WTC11 (cell line): Measurements from ENCODE around the gene SLC7A14. TPM values are rescaled to one million over a fixed set of nuclear protein-coding genes. Genes with fewer than 3 reads are reported as not detected.

ENCODE experiments used
- ATAC-seq: fragments of 200-7000 bp; cut with Tn5 transposase; 2 replicates; pipeline ENCODE4 v1.10.0; 2021; ENCODE audit warnings: mild to moderate bottlenecking, moderate library complexity
- CTCF ChIA-PET: fragments of 300-600 bp; sonication (Branson Sonifier 250); formaldehyde crosslinking; loops from one replicate; lab custom pipeline; 2021; ENCODE audit warnings: antibody characterized with exemption; lab: Charles Lee
- POLR2A ChIA-PET: fragments of 350-600 bp; sonication (Branson Sonifier 250); formaldehyde crosslinking; loops from one replicate; lab custom pipeline; 2021; ENCODE audit warnings: antibody characterized with exemption; lab: Charles Lee
- DNase-seq: peaks from one replicate; pipeline ENCODE4 v3.0.0; 2021; ENCODE audit warnings: low spot score
- H3K27ac Mint-ChIP-seq: 2 replicates; pipeline ENCODE4 v1.8.0; 2021; ENCODE audit warnings: mixed read lengths
- H3K27me3 Mint-ChIP-seq: 2 replicates; pipeline ENCODE4 v1.8.0; 2021; ENCODE audit warnings: low read depth, mild to moderate bottlenecking, moderate library complexity, mixed read lengths
- H3K36me3 Mint-ChIP-seq: 2 replicates; pipeline ENCODE4 v1.8.0; 2021; ENCODE audit warnings: mixed read lengths
- H3K4me1 Mint-ChIP-seq: 2 replicates; pipeline ENCODE4 v1.8.0; 2022; ENCODE audit warnings: mixed read lengths
- H3K4me3 Mint-ChIP-seq: 2 replicates; pipeline ENCODE4 v1.8.0; 2021; ENCODE audit warnings: mild to moderate bottlenecking, moderate library complexity, mixed read lengths
- H3K9me3 Mint-ChIP-seq: 2 replicates; pipeline ENCODE4 v1.8.0; 2021; ENCODE audit warnings: mixed read lengths
- ATF1 ChIP-seq: sonication (generic); formaldehyde crosslinking; IDR thresholded peaks from 2 replicates; pipeline ENCODE4 v1.8.1; 2023; ENCODE audit warnings: mild to moderate bottlenecking, moderate library complexity, missing genetic modification reagents
- CBFB ChIP-seq: sonication (generic); formaldehyde crosslinking; IDR thresholded peaks from 2 replicates; pipeline ENCODE4 v1.8.1; 2022; ENCODE audit warnings: mild to moderate bottlenecking, low read depth, missing genetic modification reagents
- CREM ChIP-seq: sonication (generic); formaldehyde crosslinking; IDR thresholded peaks from 2 replicates; pipeline ENCODE4 v1.8.1; 2022; ENCODE audit warnings: mild to moderate bottlenecking, missing genetic modification reagents, moderate library complexity
- EMX1 ChIP-seq: fragments of 250-450 bp; sonication (Bioruptor Pico); IDR thresholded peaks from 2 replicates; pipeline ENCODE4 v1.8.0; 2021; ENCODE audit warnings: mild to moderate bottlenecking
- ESRRA ChIP-seq: sonication (generic); formaldehyde crosslinking; IDR thresholded peaks from 2 replicates; pipeline ENCODE4 v1.8.1; 2022; ENCODE audit warnings: mild to moderate bottlenecking, missing genetic modification reagents, borderline replicate concordance
- FOXK1 ChIP-seq: sonication (generic); formaldehyde crosslinking; IDR thresholded peaks from 2 replicates; pipeline ENCODE4 v1.8.0; 2022; ENCODE audit warnings: mild to moderate bottlenecking, moderate library complexity, missing genetic modification reagents
- GTF2I ChIP-seq: fragments of 250-450 bp; sonication (Bioruptor Pico); conservative IDR thresholded peaks from 2 replicates; pipeline ENCODE4 v1.4.0; 2021; ENCODE audit warnings: mild to moderate bottlenecking
- MXD4 ChIP-seq: fragments of 250-450 bp; sonication (Bioruptor Pico); IDR thresholded peaks from 2 replicates; pipeline ENCODE4 v1.8.0; 2021; ENCODE audit warnings: mild to moderate bottlenecking, moderate library complexity, borderline replicate concordance
- OVOL2 ChIP-seq: fragments of 250-450 bp; sonication (Bioruptor Pico); IDR thresholded peaks from 2 replicates; pipeline ENCODE4 v1.9.0; 2021; ENCODE audit warnings: mild to moderate bottlenecking, borderline replicate concordance
- RELA ChIP-seq: sonication (generic); formaldehyde crosslinking; IDR thresholded peaks from 2 replicates; pipeline ENCODE4 v1.8.1; 2022; ENCODE audit warnings: missing genetic modification reagents, mild to moderate bottlenecking, borderline replicate concordance
- SMAD3 ChIP-seq: sonication (generic); formaldehyde crosslinking; IDR thresholded peaks from 2 replicates; pipeline ENCODE4 v1.8.0; 2022; ENCODE audit warnings: missing genetic modification reagents, mild to moderate bottlenecking, borderline replicate concordance
- SP1 ChIP-seq: sonication (generic); formaldehyde crosslinking; conservative IDR thresholded peaks from 2 replicates; pipeline ENCODE4 v1.8.1; 2022; ENCODE audit warnings: missing genetic modification reagents
- TP53 ChIP-seq: sonication (generic); formaldehyde crosslinking; IDR thresholded peaks from 2 replicates; pipeline ENCODE4 v1.8.1; 2023; ENCODE audit warnings: mild to moderate bottlenecking, missing genetic modification reagents
- ZNF121 ChIP-seq: sonication (generic); formaldehyde crosslinking; IDR thresholded peaks from 2 replicates; pipeline ENCODE4 v1.8.0; 2023; ENCODE audit warnings: missing genetic modification reagents
- ZNF671 ChIP-seq: fragments of 250-450 bp; sonication (Bioruptor Pico); IDR thresholded peaks from 2 replicates; pipeline ENCODE4 v1.8.0; 2021; ENCODE audit warnings: mild to moderate bottlenecking
- total RNA-seq: library from RNA; stranded (reverse); gene quantifications from 3 replicates; pipeline ENCODE4 v1.2.3, GENCODE V29; 2021
- TF ChIP-seq, protein P1 (sequence below): fragments of 250-450 bp; sonication (Bioruptor Pico); IDR thresholded peaks from 2 replicates; pipeline ENCODE4 v1.9.0; 2021; ENCODE audit warnings: mild to moderate bottlenecking, borderline replicate concordance
- TF ChIP-seq, protein P2 (sequence below): sonication (generic); formaldehyde crosslinking; IDR thresholded peaks from 2 replicates; pipeline ENCODE4 v1.8.0; 2022; ENCODE audit warnings: mild to moderate bottlenecking, missing genetic modification reagents
- TF ChIP-seq, protein P3 (sequence below): sonication (generic); formaldehyde crosslinking; IDR thresholded peaks from 2 replicates; pipeline ENCODE4 v1.8.1; 2023; ENCODE audit warnings: mild to moderate bottlenecking, missing genetic modification reagents, moderate library complexity
- TF ChIP-seq, protein P4 (sequence below): sonication (generic); formaldehyde crosslinking; IDR thresholded peaks from 2 replicates; pipeline ENCODE4 v1.8.1; 2023; ENCODE audit warnings: mild to moderate bottlenecking, moderate library complexity, missing genetic modification reagents
- TF ChIP-seq, protein P5 (sequence below): fragments of 250-450 bp; sonication (Bioruptor Pico); IDR thresholded peaks from 2 replicates; pipeline ENCODE4 v1.9.0; 2021; ENCODE audit warnings: mild to moderate bottlenecking
- TF ChIP-seq, protein P6 (sequence below): sonication (generic); formaldehyde crosslinking; IDR thresholded peaks from 2 replicates; pipeline ENCODE4 v1.8.1; 2023; ENCODE audit warnings: mild to moderate bottlenecking, missing genetic modification reagents
- TF ChIP-seq, protein P7 (sequence below): sonication (generic); formaldehyde crosslinking; IDR thresholded peaks from 2 replicates; pipeline ENCODE4 v1.8.0; 2022; ENCODE audit warnings: mild to moderate bottlenecking, missing genetic modification reagents

Gene SLC7A14
- total RNA-seq, 1 experiment from 2014 or later = 0.68 TPM

DNA sequence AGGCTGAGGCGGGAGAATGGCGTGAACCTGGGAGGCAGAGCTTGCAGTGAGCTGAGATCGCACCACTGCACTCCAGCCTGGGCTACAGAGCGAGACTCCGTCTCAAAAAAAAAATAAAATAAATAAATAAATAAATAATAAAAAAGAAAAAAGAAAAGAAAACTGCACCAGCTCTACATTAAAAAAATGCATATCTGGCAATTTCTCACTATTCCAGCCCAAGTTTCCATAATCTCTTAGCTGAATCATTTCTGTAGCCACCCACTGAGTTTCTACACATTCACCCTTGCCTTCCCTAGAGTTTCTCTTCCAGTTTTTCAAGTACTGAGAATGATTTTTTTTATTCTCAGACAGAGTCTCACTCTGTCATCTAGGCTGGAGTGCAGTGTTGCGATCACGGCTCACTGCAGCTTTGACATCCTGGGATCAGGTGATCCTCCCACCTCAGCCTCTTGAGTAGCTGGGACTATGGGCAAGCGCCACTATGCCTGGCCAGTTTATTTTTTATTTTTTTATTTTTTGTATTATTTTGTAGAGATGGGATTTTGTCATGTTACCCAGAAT is 24.5 kb upstream of the SLC7A14 start (continued):
- TF ChIP-seq MXD4 (CRISPR knock-in tag) (no peak), ESRRA (CRISPR knock-in tag) (no peak), FOXK1 (no peak)
- TF ChIP-seq, all 79 proteins: peak for 0

DNA sequence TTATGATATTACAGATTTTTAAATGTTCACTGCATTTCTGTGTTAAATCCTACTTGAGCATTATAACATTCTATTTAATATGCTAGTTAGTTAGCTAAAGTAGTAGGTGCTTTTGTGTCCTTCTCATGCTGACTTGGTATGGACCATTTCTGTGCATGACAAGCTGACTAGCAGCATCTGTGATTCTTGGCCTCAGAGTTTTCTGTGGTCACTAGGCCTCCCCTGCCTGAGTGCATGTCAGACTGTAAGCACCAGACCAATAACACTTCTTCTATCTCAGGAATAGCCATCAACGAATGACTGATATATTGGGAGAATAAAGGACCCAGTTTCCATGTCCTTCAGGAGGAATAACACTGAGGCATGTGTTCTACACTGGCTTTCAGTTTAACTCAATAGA is 22.6 kb upstream of the SLC7A14 start:
- no peak for DNase-seq
- CTCF ChIA-PET = interaction anchor here (1.1 kb wide), 1 partner anchor 112 kb away, joined by 3 read pairs; no protein-coding TSS in a partner anchor
- no peaks in the 10 kb centered on the region for H3K9me3 Mint-ChIP-seq
- ATAC-seq = no peak
- no peaks in the 10 kb centered on the region for H3K27me3 Mint-ChIP-seq
- TF ChIP-seq, protein P1, sequence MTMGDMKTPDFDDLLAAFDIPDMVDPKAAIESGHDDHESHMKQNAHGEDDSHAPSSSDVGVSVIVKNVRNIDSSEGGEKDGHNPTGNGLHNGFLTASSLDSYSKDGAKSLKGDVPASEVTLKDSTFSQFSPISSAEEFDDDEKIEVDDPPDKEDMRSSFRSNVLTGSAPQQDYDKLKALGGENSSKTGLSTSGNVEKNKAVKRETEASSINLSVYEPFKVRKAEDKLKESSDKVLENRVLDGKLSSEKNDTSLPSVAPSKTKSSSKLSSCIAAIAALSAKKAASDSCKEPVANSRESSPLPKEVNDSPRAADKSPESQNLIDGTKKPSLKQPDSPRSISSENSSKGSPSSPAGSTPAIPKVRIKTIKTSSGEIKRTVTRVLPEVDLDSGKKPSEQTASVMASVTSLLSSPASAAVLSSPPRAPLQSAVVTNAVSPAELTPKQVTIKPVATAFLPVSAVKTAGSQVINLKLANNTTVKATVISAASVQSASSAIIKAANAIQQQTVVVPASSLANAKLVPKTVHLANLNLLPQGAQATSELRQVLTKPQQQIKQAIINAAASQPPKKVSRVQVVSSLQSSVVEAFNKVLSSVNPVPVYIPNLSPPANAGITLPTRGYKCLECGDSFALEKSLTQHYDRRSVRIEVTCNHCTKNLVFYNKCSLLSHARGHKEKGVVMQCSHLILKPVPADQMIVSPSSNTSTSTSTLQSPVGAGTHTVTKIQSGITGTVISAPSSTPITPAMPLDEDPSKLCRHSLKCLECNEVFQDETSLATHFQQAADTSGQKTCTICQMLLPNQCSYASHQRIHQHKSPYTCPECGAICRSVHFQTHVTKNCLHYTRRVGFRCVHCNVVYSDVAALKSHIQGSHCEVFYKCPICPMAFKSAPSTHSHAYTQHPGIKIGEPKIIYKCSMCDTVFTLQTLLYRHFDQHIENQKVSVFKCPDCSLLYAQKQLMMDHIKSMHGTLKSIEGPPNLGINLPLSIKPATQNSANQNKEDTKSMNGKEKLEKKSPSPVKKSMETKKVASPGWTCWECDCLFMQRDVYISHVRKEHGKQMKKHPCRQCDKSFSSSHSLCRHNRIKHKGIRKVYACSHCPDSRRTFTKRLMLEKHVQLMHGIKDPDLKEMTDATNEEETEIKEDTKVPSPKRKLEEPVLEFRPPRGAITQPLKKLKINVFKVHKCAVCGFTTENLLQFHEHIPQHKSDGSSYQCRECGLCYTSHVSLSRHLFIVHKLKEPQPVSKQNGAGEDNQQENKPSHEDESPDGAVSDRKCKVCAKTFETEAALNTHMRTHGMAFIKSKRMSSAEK = no peak
- TF ChIP-seq CBFB (CRISPR knock-in tag) (no peak), TP53 (CRISPR knock-in tag) (no peak), SP1 (CRISPR knock-in tag) (no peak)
- TF ChIP-seq, protein P2, sequence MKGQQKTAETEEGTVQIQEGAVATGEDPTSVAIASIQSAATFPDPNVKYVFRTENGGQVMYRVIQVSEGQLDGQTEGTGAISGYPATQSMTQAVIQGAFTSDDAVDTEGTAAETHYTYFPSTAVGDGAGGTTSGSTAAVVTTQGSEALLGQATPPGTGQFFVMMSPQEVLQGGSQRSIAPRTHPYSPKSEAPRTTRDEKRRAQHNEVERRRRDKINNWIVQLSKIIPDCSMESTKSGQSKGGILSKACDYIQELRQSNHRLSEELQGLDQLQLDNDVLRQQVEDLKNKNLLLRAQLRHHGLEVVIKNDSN (CRISPR knock-in tag) = no peak
- POLR2A ChIA-PET = no interaction called here
- no peak overlapping the region for H3K27ac Mint-ChIP-seq
- no peaks in the 10 kb centered on the region for H3K36me3 Mint-ChIP-seq
- no peaks in the 10 kb centered on the region for H3K4me1 Mint-ChIP-seq
- no peak overlapping the region for H3K4me3 Mint-ChIP-seq

DNA sequence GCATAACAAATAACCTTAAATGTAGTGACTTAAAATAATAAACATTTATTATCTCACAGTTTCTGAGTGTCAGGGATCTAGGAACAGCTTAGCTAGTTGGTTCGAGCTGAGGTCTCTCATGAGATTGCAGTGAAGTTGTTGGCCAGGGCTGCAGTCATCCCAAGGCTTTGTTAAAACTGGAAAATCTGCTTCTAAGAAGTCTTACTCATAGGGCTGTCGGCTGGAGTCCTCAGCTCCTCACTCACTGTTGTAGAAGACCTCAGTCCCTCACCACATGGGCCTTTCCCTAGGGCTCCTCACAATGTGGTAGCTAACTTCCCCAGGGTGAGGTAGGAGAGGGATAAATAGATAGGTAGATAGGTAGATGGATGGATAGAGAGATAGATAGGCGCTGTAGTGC is 20.8 kb upstream of the SLC7A14 start:
- Mint-ChIP-seq H3K27ac (no peak overlapping the region), H3K4me1 (no peaks in the 10 kb centered on the region), H3K4me3 (no peak overlapping the region), H3K36me3 (no peaks in the 10 kb centered on the region), H3K27me3 (no peaks in the 10 kb centered on the region), H3K9me3 (peaks cover under 1% of the 10 kb centered on the region; the same call in 1 of the 2 replicates)
- CTCF ChIA-PET = no interaction called here
- no peak for ATAC-seq
- DNase-seq = no peak
- POLR2A ChIA-PET = no interaction called here
- TF ChIP-seq ZNF671 (CRISPR knock-in tag) (no peak), EMX1 (CRISPR knock-in tag) (no peak), OVOL2 (CRISPR knock-in tag) (no peak), RELA (CRISPR knock-in tag) (no peak), MXD4 (CRISPR knock-in tag) (no peak), ZNF121 (CRISPR knock-in tag) (no peak), CREM (CRISPR knock-in tag) (no peak), SMAD3 (CRISPR knock-in tag) (no peak), GTF2I (CRISPR knock-in tag) (no peak), ATF1 (CRISPR knock-in tag) (no peak)
- TF ChIP-seq, protein P3, sequence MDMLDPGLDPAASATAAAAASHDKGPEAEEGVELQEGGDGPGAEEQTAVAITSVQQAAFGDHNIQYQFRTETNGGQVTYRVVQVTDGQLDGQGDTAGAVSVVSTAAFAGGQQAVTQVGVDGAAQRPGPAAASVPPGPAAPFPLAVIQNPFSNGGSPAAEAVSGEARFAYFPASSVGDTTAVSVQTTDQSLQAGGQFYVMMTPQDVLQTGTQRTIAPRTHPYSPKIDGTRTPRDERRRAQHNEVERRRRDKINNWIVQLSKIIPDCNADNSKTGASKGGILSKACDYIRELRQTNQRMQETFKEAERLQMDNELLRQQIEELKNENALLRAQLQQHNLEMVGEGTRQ (CRISPR knock-in tag) = no peak
- TF ChIP-seq, protein P4, sequence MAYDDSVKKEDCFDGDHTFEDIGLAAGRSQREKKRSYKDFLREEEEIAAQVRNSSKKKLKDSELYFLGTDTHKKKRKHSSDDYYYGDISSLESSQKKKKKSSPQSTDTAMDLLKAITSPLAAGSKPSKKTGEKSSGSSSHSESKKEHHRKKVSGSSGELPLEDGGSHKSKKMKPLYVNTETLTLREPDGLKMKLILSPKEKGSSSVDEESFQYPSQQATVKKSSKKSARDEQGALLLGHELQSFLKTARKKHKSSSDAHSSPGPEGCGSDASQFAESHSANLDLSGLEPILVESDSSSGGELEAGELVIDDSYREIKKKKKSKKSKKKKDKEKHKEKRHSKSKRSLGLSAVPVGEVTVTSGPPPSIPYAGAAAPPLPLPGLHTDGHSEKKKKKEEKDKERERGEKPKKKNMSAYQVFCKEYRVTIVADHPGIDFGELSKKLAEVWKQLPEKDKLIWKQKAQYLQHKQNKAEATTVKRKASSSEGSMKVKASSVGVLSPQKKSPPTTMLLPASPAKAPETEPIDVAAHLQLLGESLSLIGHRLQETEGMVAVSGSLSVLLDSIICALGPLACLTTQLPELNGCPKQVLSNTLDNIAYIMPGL (CRISPR knock-in tag) = no peak
- TF ChIP-seq, protein P5, sequence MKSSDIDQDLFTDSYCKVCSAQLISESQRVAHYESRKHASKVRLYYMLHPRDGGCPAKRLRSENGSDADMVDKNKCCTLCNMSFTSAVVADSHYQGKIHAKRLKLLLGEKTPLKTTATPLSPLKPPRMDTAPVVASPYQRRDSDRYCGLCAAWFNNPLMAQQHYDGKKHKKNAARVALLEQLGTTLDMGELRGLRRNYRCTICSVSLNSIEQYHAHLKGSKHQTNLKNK (CRISPR knock-in tag) = no peak
- TF ChIP-seq, protein P6, sequence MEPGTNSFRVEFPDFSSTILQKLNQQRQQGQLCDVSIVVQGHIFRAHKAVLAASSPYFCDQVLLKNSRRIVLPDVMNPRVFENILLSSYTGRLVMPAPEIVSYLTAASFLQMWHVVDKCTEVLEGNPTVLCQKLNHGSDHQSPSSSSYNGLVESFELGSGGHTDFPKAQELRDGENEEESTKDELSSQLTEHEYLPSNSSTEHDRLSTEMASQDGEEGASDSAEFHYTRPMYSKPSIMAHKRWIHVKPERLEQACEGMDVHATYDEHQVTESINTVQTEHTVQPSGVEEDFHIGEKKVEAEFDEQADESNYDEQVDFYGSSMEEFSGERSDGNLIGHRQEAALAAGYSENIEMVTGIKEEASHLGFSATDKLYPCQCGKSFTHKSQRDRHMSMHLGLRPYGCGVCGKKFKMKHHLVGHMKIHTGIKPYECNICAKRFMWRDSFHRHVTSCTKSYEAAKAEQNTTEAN (CRISPR knock-in tag) = no peak
- TF ChIP-seq, protein P7, sequence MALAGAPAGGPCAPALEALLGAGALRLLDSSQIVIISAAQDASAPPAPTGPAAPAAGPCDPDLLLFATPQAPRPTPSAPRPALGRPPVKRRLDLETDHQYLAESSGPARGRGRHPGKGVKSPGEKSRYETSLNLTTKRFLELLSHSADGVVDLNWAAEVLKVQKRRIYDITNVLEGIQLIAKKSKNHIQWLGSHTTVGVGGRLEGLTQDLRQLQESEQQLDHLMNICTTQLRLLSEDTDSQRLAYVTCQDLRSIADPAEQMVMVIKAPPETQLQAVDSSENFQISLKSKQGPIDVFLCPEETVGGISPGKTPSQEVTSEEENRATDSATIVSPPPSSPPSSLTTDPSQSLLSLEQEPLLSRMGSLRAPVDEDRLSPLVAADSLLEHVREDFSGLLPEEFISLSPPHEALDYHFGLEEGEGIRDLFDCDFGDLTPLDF (CRISPR knock-in tag) = no peak
